ENCODE results near the gene MARCHF9. TPM values are rescaled to one million over a fixed set of nuclear protein-coding genes. Genes with fewer than 3 reads are reported as not detected.

MARCHF9 gene
- total RNA-seq, 4 donors from 2014 or later = 4.2 to 19.8 (median 10.4) TPM

- WGBS, 2 donors = 89 to 90% methylated on average over 12 of the region's 12 CpGs
Measured at GRCh38 chr12:57715786-57716185, 39.1 kb upstream of the MARCHF9 start.

GRCh38 chr12:57716305-57716704 lies 38.6 kb upstream of the MARCHF9 start:
- no peak overlapping the region for H3K27ac ChIP-seq
- H3K4me1 ChIP-seq = no peaks in the 10 kb centered on the region
- no peak overlapping the region for H3K4me3 ChIP-seq
- no peak for DNase-seq (ENCODE audit: low spot score in 2 of 2)
- H3K27me3 ChIP-seq = no peaks in the 10 kb centered on the region
- H3K9me3 ChIP-seq = no peaks in the 10 kb centered on the region
- H3K36me3 ChIP-seq = peaks cover 0 to 97% (median 25%) of the 10 kb centered on the region in 3 donors
- WGBS, 2 donors = 90 to 92% methylated on average over 4 of the region's 4 CpGs
- TF ChIP-seq CTCF (IDR thresholded peaks at IDR 0.05) (no peak), POLR2A (IDR thresholded peaks at IDR 0.05) (no peak), EP300 (IDR thresholded peaks at IDR 0.05) (no peak)

More at GRCh38 chr12:57715786-57716185, 39.1 kb upstream of the MARCHF9 start:
- H3K4me1 ChIP-seq = no peaks in the 10 kb centered on the region
- TF ChIP-seq EP300 (IDR thresholded peaks at IDR 0.05) = no peak
- TF ChIP-seq POLR2A (IDR thresholded peaks at IDR 0.05) = no peak
- no peak for TF ChIP-seq CTCF (IDR thresholded peaks at IDR 0.05)
- no peak for DNase-seq (ENCODE audit: low spot score in 2 of 2)
- H3K27me3 ChIP-seq = no peaks in the 10 kb centered on the region
- H3K9me3 ChIP-seq = no peaks in the 10 kb centered on the region
- H3K36me3 ChIP-seq = peaks cover 0 to 93% (median 22%) of the 10 kb centered on the region in 3 donors
- H3K4me3 ChIP-seq = no peak overlapping the region
- no peak overlapping the region for H3K27ac ChIP-seq

GRCh38 chr12:57717131-57717530 lies 37.8 kb upstream of the MARCHF9 start:
- H3K4me1 ChIP-seq = no peaks in the 10 kb centered on the region
- H3K9me3 ChIP-seq = no peaks in the 10 kb centered on the region
- H3K36me3 ChIP-seq = peaks cover 0 to 97% (median 25%) of the 10 kb centered on the region in 3 donors
- H3K27ac ChIP-seq = no peak overlapping the region
- TF ChIP-seq CTCF (IDR thresholded peaks at IDR 0.05) = no peak
- TF ChIP-seq POLR2A (IDR thresholded peaks at IDR 0.05) = no peak
- no peak for TF ChIP-seq EP300 (IDR thresholded peaks at IDR 0.05)
- no peak overlapping the region for H3K4me3 ChIP-seq
- no peak for DNase-seq (ENCODE audit: low spot score in 2 of 2)
- H3K27me3 ChIP-seq = no peaks in the 10 kb centered on the region
- WGBS, 2 donors = 98 to 99% methylated on average over 5 of the region's 5 CpGs

- TF ChIP-seq CTCF (IDR thresholded peaks at IDR 0.05) (no peak), EP300 (IDR thresholded peaks at IDR 0.05) (no peak), POLR2A (IDR thresholded peaks at IDR 0.05) (no peak)
- no peak for DNase-seq (ENCODE audit: low spot score in 2 of 2)
- no peak overlapping the region for H3K27ac ChIP-seq
- 93 to 94% methylated on average over 22 of the region's 22 CpGs for WGBS, 2 donors
- peaks cover 0 to 89% (median 25%) of the 10 kb centered on the region in 3 donors for H3K36me3 ChIP-seq
- H3K27me3 ChIP-seq = no peaks in the 10 kb centered on the region
- no peak overlapping the region for H3K4me3 ChIP-seq
- no peaks in the 10 kb centered on the region for H3K9me3 ChIP-seq
- no peaks in the 10 kb centered on the region for H3K4me1 ChIP-seq
Measured at GRCh38 chr12:57717846-57718640, 36.9 kb upstream of the MARCHF9 start.

Data from tibial nerve (tissue), 4 donors.